Measurements from ENCODE around the gene SPATA46. TPM values are rescaled to one million over a fixed set of nuclear protein-coding genes. Genes with fewer than 3 reads are reported as not detected.

Gene SPATA46
- total and polyA plus RNA-seq, 2 donors from 2014 or later, result not detected

DNA sequence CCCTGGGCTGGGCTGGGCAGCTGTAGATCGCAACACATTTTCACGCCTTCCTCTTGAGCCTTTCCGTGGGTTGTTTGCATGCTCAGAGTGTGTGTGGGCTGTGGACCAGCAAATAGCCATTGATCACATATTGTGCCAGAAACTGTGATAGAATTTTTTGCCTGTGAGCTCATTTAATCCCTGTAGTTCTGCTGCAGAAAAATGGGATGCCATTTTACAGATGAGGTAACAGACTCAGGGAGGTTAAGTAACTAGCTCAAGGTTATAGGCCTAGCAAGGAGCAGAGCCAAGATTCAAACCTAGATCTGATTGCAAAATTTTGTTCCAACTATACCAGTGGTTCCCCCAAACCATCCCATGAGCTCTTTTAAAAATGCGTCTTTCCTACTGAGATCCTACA is 10.5 kb downstream of the SPATA46 start:
- Histone ChIP-seq H3K4me1 (ENCODE audit: control insufficient read depth in 2 of 3, insufficient read depth in 2 of 3, low read depth in 1 of 3, low read length in 3 of 3) (peaks cover 0 to 2% (median 0%) of the 10 kb centered on the region in 3 donors), H3K27ac (ENCODE audit: low read depth in 2 of 2, low read length in 2 of 2) (no peak overlapping the region), H3K9ac (ENCODE audit: low read length in 3 of 3) (no peak overlapping the region), H3K4me3 (ENCODE audit: low read length in 3 of 3) (no peak overlapping the region), H3K9me3 (ENCODE audit: control insufficient read depth in 2 of 3, insufficient read depth in 1 of 3, low read length in 3 of 3) (no peaks in the 10 kb centered on the region), H3K36me3 (ENCODE audit: control insufficient read depth in 2 of 3, insufficient read depth in 3 of 3, low read length in 3 of 3) (peaks cover 0 to 2% (median 0%) of the 10 kb centered on the region in 3 donors), H3K27me3 (ENCODE audit: control insufficient read depth, insufficient read depth, low read length) (no peaks in the 10 kb centered on the region)
- DNase-seq (no peak), FAIRE-seq (no peak)
- TF ChIP-seq, protein P1, sequence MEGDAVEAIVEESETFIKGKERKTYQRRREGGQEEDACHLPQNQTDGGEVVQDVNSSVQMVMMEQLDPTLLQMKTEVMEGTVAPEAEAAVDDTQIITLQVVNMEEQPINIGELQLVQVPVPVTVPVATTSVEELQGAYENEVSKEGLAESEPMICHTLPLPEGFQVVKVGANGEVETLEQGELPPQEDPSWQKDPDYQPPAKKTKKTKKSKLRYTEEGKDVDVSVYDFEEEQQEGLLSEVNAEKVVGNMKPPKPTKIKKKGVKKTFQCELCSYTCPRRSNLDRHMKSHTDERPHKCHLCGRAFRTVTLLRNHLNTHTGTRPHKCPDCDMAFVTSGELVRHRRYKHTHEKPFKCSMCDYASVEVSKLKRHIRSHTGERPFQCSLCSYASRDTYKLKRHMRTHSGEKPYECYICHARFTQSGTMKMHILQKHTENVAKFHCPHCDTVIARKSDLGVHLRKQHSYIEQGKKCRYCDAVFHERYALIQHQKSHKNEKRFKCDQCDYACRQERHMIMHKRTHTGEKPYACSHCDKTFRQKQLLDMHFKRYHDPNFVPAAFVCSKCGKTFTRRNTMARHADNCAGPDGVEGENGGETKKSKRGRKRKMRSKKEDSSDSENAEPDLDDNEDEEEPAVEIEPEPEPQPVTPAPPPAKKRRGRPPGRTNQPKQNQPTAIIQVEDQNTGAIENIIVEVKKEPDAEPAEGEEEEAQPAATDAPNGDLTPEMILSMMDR (IDR thresholded peaks at IDR 0.05; ENCODE audit: borderline replicate concordance, extremely low read depth, insufficient read depth), result no peak
- intact Hi-C loops (cut with DNase I), result no loop called here

GRCh38 chr1:162365284-162366020 is 11.2 kb downstream of the SPATA46 start:
- FAIRE-seq, result no peak
- no peak for DNase-seq
- H3K4me3 ChIP-seq (ENCODE audit: low read length in 3 of 3), result no peak overlapping the region
- peaks cover 0 to 2% (median 0%) of the 10 kb centered on the region in 3 donors for H3K36me3 ChIP-seq (ENCODE audit: control insufficient read depth in 2 of 3, insufficient read depth in 3 of 3, low read length in 3 of 3)
- H3K9me3 ChIP-seq (ENCODE audit: control insufficient read depth in 2 of 3, insufficient read depth in 1 of 3, low read length in 3 of 3), result no peaks in the 10 kb centered on the region
- peaks cover 0 to 2% (median 0%) of the 10 kb centered on the region in 3 donors for H3K4me1 ChIP-seq (ENCODE audit: control insufficient read depth in 2 of 3, insufficient read depth in 2 of 3, low read depth in 1 of 3, low read length in 3 of 3)
- TF ChIP-seq, protein P1 (IDR thresholded peaks at IDR 0.05; ENCODE audit: borderline replicate concordance, extremely low read depth, insufficient read depth), result no peak
- no peak overlapping the region for H3K9ac ChIP-seq (ENCODE audit: low read length in 3 of 3)
- no peaks in the 10 kb centered on the region for H3K27me3 ChIP-seq (ENCODE audit: control insufficient read depth, insufficient read depth, low read length)
- intact Hi-C loops (cut with DNase I), result no loop called here
- no peak overlapping the region for H3K27ac ChIP-seq (ENCODE audit: low read depth in 2 of 2, low read length in 2 of 2)

DNA sequence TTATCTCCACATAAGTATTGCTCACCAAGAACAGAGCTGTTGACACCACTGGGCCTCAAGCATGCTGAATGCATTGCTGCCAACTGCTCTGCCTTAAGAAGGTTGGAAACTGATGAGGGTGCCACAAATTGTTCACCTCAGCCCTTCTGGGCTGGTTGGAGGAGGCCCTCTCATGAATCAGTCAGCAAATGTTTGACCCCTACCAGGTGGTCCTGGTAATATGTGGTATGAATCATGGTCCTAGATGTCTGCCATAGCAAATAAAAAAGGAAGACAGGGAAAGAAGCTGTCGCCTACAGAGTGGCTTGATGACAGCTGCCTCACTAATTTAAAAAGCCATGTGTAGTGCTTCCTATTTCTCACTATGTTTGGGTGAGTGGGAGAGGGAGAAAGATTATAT is 12.2 kb downstream of the SPATA46 start:
- Histone ChIP-seq H3K27me3 (ENCODE audit: control insufficient read depth, insufficient read depth, low read length) (no peaks in the 10 kb centered on the region), H3K9me3 (ENCODE audit: control insufficient read depth in 2 of 3, insufficient read depth in 1 of 3, low read length in 3 of 3) (no peaks in the 10 kb centered on the region), H3K27ac (ENCODE audit: low read depth in 2 of 2, low read length in 2 of 2) (no peak overlapping the region), H3K4me3 (ENCODE audit: low read length in 3 of 3) (no peak overlapping the region), H3K36me3 (ENCODE audit: control insufficient read depth in 2 of 3, insufficient read depth in 3 of 3, low read length in 3 of 3) (peaks cover 0 to 2% (median 0%) of the 10 kb centered on the region in 3 donors), H3K9ac (ENCODE audit: low read length in 3 of 3) (no peak overlapping the region), H3K4me1 (ENCODE audit: control insufficient read depth in 2 of 3, insufficient read depth in 2 of 3, low read depth in 1 of 3, low read length in 3 of 3) (peaks cover 0 to 2% (median 0%) of the 10 kb centered on the region in 3 donors)
- DNase-seq, result no peak
- intact Hi-C loops (cut with DNase I), result no loop called here
- FAIRE-seq, result no peak
- TF ChIP-seq, protein P1 (IDR thresholded peaks at IDR 0.05; ENCODE audit: borderline replicate concordance, extremely low read depth, insufficient read depth), result no peak
